ENCODE measurements around the gene UBASH3B.

UBASH3B gene

DNA sequence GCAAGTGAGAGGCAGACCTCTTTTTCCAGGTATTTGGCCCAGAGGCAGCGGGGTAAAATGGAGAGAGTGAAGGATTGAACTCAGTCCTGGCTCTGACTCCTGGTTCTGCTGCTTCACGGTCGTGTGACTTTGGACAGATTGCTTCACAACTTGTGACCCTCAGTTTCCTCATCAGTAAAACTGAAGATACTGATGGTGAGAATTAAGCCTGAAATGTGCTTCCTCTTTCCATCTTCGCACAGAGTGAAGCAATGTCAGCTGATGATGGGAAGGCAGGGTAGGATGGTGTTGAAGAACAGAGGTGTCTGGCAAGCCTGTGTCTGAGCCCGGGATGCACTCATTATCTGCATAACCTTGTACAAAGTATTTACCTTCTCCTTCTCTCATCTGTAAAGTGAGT, 59.0 kb downstream of the UBASH3B start:
- no peak overlapping the region for H3K27ac ChIP-seq
- POLR2A ChIA-PET (ENCODE audit: low non-redundant PET) = no interaction called here
- CTCF ChIA-PET = no interaction called here
- TF ChIP-seq CTCF (conservative IDR thresholded peaks at IDR 0.05; ENCODE audit: low read depth) = no peak
- no peak for DNase-seq (ENCODE audit: low spot score)

- H3K27ac ChIP-seq = no peak overlapping the region
- DNase-seq (ENCODE audit: low spot score) = no peak
- ChIA-PET CTCF (interaction anchor here (1.0 kb wide), 1 partner anchor 87 kb away, joined by 4 read pairs; no protein-coding TSS in a partner anchor), POLR2A (ENCODE audit: low non-redundant PET) (no interaction called here)
- no peak for TF ChIP-seq CTCF (conservative IDR thresholded peaks at IDR 0.05; ENCODE audit: low read depth)
Observed at GRCh38 chr11:122715548-122716440, 60.3 kb downstream of the UBASH3B start.

GRCh38 chr11:122717264-122717867, 61.8 kb downstream of the UBASH3B start:
- no peak for TF ChIP-seq CTCF (conservative IDR thresholded peaks at IDR 0.05; ENCODE audit: low read depth)
- H3K27ac ChIP-seq = no peak overlapping the region
- ChIA-PET POLR2A (ENCODE audit: low non-redundant PET) (no interaction called here), CTCF (interaction anchor here (0.6 kb wide), 1 partner anchor 10 kb away, joined by 4 read pairs; no protein-coding TSS in a partner anchor)
- DNase-seq (ENCODE audit: low spot score) = no peak

- ChIA-PET POLR2A (ENCODE audit: low non-redundant PET) (interaction anchor here (0.7 kb wide), 1 partner anchor 1269 kb away, joined by 9 read pairs; no protein-coding TSS in a partner anchor), CTCF (no interaction called here)
- no peak for DNase-seq (ENCODE audit: low spot score)
- H3K27ac ChIP-seq = no peak overlapping the region
- TF ChIP-seq CTCF (conservative IDR thresholded peaks at IDR 0.05; ENCODE audit: low read depth) = no peak
Observed at GRCh38 chr11:122720107-122720881, 64.8 kb downstream of the UBASH3B start.

DNA sequence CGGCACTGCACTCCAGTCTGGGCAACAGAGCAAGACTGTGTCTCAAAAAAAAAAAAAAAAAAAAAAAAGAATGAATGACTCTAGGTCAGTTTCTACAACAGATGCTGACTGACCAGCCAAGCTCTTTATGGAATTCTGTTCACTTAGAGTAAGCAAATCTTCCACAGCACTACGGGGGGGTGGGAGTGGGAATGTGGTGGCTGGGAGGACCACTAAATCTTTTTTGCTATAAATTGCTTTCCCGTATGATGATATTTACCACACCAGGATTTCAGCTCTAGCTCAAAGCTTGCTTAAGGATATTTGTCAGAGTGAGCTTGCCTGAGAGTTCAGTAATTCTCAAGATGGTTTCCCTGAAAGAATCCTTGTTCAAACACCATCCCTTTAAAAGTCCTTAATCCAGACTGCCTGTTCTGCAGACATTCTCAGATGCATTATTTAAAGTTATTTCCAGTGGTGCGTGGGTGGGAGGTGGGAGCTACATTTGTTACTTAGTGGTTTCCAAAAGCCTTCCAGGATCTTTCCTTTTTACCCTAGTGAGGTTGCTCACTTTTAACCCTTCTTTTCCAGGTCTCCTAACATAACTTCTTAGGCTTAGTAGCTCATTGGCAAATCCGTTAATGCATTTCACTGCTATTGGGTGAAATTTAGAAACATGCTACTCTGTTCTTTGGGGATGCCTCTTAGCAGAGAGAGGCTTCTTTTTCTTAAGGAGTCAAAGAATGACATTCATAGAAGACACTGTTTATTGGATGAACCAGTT, 65.9 kb downstream of the UBASH3B start:
- ChIA-PET POLR2A (ENCODE audit: low non-redundant PET) (interaction anchor here (0.7 kb wide), 1 partner anchor 1270 kb away, joined by 9 read pairs; no protein-coding TSS in a partner anchor), CTCF (no interaction called here)
- no peak for DNase-seq (ENCODE audit: low spot score)
- no peak overlapping the region for H3K27ac ChIP-seq
- no peak for TF ChIP-seq CTCF (conservative IDR thresholded peaks at IDR 0.05; ENCODE audit: low read depth)

- TF ChIP-seq CTCF (conservative IDR thresholded peaks at IDR 0.05; ENCODE audit: low read depth) = no peak
- ChIA-PET CTCF (no interaction called here), POLR2A (ENCODE audit: low non-redundant PET) (interaction anchor here (0.6 kb wide), 1 partner anchor 35 kb away, joined by 3 read pairs; no protein-coding TSS in a partner anchor)
Observed at GRCh38 chr11:122721964-122722266, 66.4 kb downstream of the UBASH3B start.

More at GRCh38 chr11:122721964-122722266, 66.4 kb downstream of the UBASH3B start:
- H3K27ac ChIP-seq = no peak overlapping the region
- DNase-seq (ENCODE audit: low spot score) = peak; percentile 64
